Pulmonary artery endothelial cell (primary cell): ENCODE measurements around the gene DHX34. TPM values are rescaled to one million over a fixed set of nuclear protein-coding genes. Genes with fewer than 3 reads are reported as not detected.
"Not testable (repeated sequence)": the region's sequence is repeated elsewhere in the genome, so short reads cannot be mapped to it uniquely, and the experiment has no call there.

ENCODE experiments used
- DNase-seq: peaks from one replicate; pipeline ENCODE4 v3.0.0-alpha.2; 2011; ENCODE audit warnings: low read depth, low spot score
- total RNA-seq: library from RNA; depleted of rRNA; stranded (reverse); fragments of >200 nt; gene quantifications from 2 replicates; pipeline ENCODE4 v1.2.3, GENCODE V29; 2014

Gene DHX34
- total RNA-seq, 1 donor from 2014 or later = 7.1 TPM

DNA sequence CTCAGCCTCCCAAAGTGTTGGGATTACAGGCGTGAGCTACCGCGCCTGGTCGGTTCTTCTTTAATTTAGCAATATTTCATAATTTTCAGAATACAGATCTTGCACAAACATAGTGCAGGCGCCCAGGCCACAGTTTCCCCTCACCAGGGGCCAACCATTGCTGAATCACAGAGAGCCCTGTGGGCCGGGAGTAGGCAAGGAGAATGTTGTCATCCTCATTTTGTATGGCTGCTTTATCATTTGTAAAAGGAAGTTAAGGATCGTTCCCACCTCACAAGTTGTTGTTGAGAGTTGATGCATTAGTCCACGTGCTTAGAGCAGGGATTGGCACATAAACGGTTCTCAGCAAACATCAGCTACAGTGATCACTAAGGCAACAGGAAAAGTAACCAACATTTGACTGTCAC, 40.0 kb downstream of the DHX34 start:
- DNase-seq = no peak

DNA sequence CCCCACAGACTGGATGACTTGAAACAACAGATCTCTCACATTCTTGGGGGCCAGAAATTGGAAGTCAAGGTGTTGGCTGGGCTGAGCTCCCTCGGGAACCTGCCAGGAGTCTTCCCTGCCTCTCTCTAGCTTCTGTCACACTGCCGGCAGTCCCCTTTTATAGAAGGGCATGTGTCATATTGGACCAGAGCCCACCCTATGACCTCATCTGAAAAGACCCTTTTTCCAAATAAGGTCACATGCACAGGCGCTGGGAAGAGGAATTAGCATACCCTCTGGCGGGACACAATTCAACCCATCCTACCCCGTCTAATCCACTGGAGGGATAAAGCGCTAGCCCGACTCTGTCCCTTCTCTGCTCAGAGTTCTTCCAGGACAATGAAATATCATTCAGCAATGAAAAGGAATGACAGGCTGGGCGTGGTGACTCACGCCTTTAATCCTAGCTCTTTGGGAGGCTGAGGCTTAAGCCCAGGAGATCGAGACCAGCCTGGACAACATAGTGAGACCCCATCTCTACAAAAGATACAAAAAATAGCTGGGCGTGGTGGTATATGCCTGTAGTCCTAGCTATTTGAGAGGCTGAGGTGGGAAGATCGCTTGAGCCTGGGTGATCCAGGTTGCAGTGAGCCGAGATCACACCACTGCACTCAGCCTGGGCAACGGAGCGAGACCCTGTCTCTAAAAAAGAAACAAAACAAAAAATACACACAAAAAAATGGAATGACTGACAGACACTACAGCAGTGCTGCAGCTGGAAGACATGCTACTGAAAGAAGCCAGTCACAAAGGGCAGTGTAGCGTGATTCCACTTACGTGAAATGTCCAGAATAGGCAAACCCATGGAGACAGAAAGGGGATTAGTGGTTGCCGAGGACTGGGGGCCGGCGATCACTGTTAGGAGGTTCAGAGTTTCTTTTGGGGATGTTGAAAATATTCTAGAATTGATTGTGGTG, 41.7 kb downstream of the DHX34 start:
- DNase-seq = no peak

DNA sequence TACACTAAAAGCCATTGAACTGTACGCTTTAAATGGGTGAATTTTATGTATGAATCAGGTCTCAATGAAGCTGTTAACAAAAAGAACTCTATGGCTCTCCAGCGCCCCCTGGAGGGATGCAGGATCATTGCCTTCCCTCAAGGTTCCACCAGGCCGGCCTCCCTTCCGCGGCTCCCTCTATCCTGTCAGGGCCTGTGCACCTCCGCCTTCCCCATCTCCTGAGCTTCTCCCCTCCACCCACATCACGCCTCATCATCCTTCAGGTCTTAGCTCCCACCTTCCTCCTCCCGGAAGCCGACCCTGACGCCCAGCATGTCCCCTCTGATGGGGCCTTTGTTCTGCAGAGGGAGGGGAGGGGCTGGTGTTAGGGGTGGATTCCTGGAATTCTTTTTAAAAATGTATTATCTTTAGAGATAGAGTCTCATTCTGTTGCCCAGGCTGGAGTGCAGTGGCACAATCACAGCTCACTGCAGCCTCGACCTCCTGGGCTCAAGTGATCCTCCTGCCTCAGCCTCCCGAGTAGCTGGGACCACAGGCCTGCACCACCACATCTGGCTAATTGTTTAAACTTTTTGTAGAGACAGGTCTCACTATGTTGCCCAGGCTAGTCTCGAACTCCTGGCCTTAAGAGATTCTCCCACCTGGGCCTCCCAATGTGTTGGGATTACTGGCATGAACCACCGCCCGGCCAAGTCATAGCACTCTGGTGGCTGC, 42.6 kb downstream of the DHX34 start:
- no peak for DNase-seq

DNA sequence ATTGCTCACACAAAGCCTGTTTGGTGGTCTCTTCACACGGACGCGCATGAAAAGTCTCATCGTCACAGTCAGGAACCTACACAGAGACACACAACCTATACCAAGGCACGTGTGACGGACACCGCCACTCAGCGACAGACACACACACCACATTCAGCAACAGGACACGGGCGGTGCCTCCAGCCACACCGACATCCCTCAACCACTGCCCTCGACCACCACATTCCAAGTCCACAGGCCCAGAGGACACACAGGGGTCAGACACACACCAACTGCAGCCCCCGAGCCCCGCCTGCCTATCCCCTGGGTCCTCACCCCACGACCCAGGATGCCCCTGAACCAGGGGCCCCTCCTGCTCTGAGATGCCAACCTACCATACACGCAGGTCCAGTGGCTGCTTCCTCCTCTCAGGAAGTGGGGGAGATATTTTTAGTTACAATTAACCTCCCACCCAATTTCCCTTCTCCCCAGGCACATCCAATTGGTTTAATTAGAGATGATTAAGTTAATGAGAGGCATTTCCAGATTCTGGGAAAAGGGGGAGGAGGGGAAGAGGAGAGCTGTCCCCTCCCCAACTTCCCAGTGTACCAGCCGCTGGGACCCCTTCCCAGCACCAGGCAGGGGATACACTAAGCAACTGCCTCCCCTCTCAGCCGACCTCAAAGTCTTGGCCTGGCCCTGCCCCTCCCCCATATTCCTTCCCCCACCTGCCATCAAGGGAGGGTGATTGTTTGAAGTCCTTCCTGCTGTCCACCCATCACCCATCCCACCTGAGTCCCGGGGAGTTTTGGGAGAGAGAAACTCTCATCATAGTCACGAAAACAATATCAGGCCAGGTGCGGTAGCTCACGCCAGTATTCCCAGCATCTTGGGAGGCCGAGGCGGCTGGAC, 49.8 kb downstream of the DHX34 start:
- DNase-seq = no peak

DNA sequence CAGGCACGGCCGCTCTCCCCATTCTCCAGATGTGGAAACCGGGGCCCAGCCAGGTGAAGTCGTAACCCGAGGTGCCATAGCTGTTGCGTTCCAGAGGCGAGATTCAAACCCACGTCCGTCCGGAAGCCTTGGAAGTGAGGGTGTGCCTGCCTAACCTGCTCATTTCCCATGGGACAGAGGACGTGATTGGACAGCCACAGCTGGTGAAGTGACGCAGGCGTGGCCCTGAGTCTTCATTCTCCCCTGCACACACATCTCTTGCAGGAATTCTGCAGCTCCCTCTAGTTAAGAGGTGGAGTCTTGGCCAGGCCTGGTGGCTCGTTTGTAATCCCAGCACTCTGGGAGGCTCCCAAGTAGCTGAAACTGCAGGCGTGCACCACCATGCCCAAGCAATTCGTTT, 53.4 kb downstream of the DHX34 start:
- no peak for DNase-seq

DNA sequence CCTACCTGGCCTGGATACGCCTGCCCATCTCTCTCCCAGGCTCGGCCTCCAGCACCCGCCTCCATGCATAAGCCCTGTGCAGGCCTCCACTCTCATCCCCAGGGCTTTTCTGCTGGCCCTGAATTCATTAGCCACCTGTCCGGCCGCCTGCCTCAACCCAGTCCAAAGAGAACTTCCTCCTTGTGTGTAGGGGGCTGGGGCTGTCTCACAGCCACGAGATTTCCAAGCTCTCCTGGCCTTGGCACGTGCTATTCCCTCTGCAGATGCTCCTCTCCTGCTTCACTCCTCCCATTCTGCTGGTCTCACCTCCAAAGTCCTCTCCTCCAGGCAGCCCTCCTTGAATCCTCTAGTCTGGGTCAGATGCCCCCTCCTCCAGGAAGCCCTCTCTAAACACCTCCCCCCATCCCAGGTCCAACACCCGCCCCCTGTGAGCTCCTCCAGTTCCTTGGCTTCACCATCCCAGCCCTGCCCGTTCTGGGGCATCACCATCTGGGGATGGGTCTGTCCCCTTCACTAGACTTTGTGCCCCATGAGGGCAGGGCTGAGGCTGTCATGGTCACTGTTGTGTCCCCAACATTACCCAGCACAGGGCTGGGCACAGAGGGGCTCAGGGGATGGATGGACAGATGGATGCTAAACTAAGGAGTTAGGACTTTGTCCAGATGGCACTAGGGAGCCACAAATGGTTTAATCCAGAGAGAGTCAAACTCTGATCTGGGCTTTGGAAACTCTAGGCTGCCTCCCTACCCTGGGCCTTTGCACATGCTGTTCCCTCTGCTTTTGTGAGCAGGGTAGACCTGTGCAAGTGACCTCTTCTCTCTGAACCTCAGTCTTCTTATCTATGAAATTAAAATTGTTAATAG, 55.5 kb downstream of the DHX34 start:
- no peak for DNase-seq

DNA sequence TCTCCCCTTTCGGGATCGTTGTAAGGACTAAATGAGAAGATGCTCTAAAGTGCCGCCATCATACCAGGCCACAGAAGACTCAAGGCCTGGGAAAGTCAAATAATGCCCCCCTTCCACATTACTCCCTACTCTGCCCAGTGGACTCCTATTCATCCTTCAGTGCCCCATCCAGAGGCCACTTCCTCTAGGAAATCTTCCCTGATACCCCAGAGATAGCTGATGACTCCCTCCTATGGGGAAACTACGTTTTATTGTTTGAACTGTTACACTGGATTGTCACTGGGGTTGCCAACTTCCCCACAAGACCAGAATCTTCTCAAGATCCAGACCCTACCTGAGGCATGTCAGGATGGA, 56.1 kb downstream of the DHX34 start:
- DNase-seq = no peak

DNA sequence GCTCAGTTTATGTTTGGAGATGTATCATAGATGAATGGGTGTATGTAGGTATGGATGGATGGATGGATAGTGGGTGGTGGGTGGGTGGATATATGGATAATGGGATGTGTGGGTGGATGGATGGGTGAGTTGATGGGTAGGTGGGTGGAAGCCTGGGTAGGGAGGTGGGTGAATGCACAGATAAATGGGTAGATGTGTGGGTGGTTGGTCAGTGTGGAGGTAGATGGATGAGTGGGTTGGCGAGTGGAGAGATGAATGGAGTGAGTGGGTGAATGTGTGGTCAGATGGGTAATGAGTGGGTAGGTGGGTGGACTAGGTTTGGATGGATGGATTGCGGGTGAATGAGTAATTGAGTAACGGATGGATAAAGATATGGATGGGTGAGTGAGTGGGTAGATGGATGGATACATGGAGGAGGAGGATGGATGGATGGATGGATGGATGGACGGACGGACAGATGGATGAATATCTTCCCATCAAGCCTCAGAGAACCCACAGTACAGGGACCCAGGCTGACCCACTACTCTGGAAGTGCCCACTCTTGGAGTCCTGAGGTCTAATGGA, 56.8 kb downstream of the DHX34 start:
- DNase-seq = no peak

DNA sequence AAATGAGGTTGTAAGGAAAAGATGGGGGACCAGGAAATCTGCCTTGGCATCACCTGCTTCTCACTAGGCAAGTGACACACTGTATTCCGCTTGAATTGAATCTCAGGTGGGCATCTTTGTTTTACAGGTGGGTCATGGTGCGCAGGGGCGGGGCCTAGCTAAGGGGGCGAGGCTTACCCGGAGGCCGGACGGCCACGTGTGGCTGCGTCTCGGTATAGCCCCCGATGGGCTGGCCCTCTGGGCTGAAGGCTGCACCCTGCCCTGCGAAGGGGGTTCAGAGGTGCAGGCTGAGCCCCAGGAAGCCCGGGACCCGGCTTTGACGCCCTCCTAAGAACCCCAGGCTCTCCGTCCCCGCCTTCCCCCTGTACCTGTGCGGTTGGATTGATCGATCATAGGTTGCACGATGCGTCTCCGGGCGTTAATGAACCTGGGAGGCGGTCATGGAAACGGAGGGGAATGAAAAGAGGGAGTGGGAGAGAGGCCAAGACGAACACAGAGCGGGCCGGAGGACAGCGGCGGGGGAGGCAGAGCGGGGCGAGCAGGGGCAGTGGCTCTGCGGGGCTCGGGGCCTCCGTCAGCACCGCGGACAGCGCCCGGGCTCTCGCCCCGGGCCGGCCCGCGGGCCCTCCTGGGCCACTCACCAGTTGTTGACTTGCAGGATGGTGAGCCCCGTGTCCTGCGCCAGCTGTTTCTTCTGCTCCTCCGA, 57.7 kb downstream of the DHX34 start:
- DNase-seq = no peak

DNA sequence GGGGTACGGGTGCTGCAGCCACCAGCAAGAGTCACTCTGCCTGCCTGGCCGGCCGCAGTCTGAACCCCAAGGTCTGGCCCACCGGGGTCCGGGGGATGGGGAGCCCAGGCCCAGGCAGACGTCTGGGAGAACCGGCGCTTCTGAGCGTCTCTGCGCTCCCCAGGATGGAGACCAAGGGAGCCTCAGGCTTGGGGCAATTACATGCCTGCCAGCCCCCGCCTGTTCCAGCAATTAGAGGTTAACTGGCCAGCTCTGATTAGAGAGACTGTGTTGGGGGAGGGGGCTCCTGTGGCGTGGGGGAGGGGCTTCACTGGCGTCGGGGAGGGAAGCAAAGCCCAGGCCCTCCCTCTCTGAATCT, 58.3 kb downstream of the DHX34 start:
- DNase-seq = no peak

DNA sequence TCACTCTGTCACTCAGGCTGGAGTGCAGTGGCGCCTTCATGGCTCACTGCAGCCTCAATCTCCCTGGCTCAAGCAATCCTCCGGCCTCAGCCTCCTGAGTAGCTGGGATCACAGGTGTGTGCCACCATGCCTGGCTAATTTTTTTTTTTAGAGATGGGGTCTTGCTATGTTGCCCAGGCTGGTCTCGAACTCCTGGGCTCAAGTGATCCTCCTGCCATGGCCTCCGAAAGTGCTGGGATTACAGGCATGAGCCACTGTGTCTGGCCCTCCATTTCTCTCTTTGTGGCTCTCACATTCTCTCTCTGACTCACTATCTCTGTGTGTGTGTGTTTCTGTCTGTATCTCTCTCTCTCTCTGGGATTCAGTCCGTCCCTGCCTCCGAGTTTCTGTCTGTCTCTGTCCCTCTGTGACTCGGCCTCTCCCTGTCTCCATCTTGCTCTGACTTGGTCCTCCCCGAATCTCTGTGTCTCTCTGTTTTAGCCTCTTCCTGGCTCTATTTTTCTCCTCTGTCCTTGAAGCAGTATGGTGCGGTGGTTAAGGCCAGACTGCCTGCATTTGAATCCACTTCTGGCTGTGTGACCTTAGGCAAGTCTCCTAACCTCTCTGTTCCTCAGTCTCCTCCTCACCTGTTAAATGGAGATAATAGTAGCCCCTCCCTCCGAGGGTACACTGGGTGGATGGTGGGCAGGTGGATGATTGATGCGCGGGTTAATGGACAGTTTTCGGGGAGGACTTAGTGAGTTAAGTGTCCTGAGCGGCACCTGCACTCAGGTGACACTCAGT, 59.2 kb downstream of the DHX34 start:
- no peak for DNase-seq

DNA sequence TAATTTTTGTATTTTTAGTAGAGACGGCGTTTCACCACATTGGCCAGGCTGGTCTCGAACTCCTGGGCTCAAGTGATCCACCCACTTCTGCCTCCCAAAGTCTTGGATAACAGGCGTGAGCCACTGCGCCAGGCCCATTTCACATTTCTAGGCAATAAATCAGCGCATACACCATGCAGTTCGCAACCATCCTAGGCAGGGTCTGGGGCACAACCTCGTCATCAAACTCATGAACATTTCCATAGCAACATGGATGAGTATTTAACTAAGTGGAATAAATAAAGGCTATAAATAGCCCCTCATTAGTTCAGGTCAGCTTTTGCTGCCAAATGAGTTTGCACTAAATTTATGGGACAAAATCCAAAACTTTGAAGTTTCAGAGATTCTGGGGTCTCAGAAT, 62.0 kb downstream of the DHX34 start:
- DNase-seq = no peak

DNA sequence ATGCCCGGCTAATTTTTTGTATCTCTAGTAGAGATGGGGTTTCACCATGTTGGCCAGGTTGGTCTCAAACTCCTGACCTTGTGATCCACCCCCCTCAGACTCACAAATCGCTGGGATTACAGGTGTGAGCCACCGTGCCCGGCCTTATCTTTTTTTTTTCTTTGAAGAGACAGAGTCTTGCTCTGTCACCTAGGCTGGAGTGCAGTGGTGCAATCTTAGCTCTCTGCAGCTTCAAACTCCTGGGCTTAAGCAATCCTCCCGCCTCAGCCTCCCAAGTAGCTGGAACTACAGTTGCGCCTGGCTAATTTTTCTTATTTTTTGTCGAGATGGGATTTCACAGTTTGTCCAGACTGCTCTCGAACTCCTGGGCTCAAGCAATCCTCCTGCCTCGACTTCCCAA, 62.6 kb downstream of the DHX34 start:
- not testable (repeated sequence) for DNase-seq

DNA sequence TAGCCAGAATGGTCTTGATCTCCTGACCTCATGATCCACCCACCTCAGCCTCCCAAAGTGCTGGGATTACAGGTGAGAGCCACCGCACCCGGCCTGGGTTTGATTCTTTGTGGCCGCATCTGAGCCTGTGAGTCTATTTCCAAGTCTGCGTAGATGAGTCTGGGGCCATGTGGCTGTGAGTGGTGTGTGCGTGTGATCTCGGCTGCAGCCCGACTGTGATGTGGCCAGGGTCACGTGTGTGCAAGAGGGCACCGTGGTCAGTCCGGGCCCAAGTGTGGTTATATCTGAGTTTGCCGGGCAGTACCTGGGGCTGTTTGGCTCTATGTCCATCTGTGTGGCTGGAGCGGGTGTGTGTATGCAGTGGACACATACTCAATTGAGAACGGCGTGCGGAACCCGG, 64.8 kb downstream of the DHX34 start:
- DNase-seq = no peak

DNA sequence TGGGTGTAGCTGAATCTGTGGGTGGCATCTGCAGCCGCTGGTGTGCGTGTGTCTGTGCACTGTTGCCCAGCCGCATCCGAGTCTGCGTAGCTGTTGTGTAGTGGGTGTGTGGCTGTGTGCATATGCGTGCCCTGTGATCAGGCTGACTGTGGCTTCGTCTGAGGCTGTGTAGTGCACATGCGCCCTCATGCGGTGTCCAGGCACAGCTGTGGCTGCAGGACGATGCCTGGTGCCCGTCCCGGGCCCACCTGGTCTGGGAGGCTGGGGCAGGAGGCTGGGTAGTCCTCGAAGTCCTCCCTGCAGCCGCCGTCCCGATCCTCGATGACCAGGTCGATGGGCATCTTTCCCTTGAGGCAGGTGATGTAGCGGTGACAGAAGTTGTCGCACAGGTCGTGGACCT, 65.4 kb downstream of the DHX34 start:
- DNase-seq = no peak

DNA sequence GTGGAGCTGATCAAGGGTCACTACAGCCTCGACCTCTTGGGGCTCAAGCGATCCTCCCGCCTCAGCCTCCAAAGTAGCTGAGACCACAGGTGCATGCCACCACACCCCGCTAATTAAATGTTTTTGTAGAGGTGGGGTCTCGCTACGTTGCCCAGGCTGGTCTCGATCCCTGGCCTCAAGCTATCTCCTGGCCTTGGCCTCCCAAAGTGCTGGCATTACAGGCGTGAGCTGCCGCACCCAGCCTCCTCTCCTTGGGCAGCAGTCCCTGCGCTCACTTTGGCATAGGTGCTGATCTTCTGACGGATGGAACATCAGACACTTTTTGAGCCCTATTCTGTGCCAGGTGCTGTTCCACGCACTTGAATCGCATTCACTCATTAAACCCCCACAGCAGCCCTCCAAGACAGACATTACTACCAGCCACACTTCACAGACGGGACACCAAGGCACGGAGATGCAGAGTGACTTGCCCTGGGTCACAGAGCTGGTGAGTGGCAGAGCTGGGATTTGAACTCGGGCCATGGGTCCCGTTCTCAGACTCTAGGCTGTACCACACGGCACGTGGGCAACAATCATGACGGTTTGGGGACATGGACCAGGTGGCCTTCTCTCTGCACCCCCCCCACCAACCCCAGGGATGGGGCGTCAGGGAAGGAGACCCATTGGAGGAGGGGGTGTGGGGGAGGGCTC, 67.0 kb downstream of the DHX34 start:
- no peak for DNase-seq

DNA sequence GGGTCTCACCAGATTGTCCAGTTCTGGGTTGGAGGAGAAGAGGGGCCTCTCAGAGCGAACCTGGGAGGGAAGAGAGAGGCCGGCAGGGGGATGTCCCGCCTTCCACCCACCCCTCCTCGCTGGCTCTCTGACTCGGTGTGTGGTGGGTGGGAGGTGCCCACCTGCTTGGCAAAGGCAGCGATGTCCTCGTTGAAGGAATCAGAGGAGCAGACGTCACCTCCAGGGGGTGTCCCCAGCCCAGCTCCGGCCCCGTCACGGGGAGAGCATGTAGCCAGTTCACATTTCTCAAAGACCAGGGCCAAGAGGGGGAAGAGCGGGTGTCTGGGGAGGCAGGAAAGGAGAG, 67.5 kb downstream of the DHX34 start:
- DNase-seq = no peak

DNA sequence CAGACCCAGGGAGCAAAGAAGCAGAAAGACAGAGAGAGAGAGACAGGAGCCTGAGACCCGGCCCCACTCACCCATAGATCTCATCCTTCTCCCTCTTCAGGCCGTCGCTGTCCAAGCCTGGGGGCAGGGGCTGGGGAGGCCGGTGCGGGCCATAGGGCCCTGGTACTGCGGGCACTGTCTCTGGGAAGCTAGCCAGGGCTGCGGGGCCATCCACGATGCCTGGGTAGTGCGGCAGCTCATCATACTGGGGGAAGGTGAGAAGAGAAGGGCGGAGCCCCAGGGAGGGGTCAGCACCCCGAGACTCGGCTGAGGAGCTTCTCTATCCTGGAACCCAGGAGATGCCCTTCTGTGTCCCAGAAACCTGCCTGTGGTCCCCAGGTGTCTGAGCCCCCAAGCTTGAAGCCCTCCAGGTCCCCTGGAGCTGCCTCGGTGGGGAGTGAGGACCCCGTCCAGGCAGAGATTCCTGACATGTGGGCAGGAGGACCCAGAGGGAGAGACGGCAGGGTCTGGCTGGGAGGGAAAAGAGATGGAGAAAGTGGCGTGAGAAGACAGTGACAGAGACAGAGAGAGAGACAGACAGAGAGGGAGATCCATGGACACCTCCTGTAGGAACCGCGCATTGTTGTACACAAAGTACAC, 68.1 kb downstream of the DHX34 start:
- DNase-seq = no peak
